ENCODE data around the gene FLNB. TPM values are rescaled to one million over a fixed set of nuclear protein-coding genes. Genes with fewer than 3 reads are reported as not detected.

Gene FLNB
- total and polyA plus RNA-seq, 2 of the 4 experiments (the other 2 are of a cell fraction) = 78.0 to 136 TPM

DNA sequence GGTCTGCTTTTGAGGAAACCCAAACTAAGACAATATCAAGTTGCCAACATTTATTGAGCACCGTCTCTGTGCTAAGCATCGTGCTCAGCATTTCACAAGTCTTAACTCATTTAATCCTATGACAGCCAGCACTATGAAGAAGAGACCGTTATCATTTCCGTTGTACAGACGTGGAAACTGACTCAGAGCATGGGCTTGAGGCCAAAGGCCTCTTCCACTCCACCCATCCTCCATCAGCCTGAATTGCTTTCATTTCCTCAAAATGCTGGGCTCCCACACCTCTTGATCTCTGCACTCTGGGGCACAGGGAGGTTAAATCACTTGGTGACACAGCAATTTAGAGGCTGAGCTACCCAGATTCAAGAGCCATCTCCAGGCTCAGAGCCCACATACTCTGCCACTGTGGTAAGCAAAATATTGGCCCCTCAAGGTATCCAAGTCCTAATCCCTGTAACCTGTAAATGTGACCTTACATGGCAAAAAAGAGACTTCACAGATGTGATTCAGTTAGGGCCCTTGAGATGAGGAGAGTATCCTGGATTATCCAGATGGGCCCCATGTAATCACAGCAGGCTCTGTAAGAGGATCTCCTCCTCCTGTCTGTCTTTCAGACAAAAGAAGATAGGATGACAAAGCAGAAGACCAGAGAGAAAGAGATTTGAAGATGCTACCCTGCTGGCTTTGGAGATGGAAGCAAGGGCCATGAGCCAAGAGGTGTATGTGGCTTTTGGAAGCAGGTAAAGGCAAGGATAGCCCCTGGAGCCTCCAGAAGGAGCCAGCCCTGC, 24.3 kb upstream of the FLNB start (continued):
- no peak for TF ChIP-seq ELK1 (IDR thresholded peaks at IDR 0.05; ENCODE audit: borderline replicate concordance, low read depth, low read length)
- no peak; the same call in none of the 2 replicates for TF ChIP-seq SMC3 (IDR thresholded peaks at IDR 0.05; ENCODE audit: low read depth, low read length)
- peak; percentile 18 for TF ChIP-seq RCOR1 (IDR thresholded peaks at IDR 0.05; ENCODE audit: insufficient replicate concordance, low read length)
- TF ChIP-seq RAD21 (IDR thresholded peaks at IDR 0.05; ENCODE audit: low read length) = no peak
- no peak for TF ChIP-seq CTCF (conservative IDR thresholded peaks at IDR 0.05; ENCODE audit: low read depth, low read length)
